Activated T-cell treated with anti-CD3 and anti-CD28 coated beads, Interleukin-2, amount 50 U/mL, for 24 hours (primary cell): Measurements from ENCODE around the gene ELF3.

Source experiments
- DNase-seq: peaks from one replicate; pipeline ENCODE4 v3.0.0-alpha.2; 2020
- H3K27ac Mint-ChIP-seq: 2 replicates; pipeline ENCODE4 v1.8.0; 2020; ENCODE audit warnings: mild to moderate bottlenecking, mixed read lengths
- H3K27me3 Mint-ChIP-seq: 2 replicates; pipeline ENCODE4 v1.8.0; 2020; ENCODE audit warnings: mixed read lengths
- H3K36me3 Mint-ChIP-seq: 2 replicates; pipeline ENCODE4 v1.8.0; 2020; ENCODE audit warnings: low read depth, mixed read lengths
- H3K4me1 Mint-ChIP-seq: 2 replicates; pipeline ENCODE4 v1.8.0; 2020; ENCODE audit warnings: low read depth, mixed read lengths
- H3K4me3 Mint-ChIP-seq: 2 replicates; pipeline ENCODE4 v1.8.0; 2020; ENCODE audit warnings: mild to moderate bottlenecking, moderate library complexity, mixed read lengths
- H3K9me3 Mint-ChIP-seq: 2 replicates; pipeline ENCODE4 v1.8.0; 2020; ENCODE audit warnings: mixed read lengths

ELF3 gene

GRCh38 chr1:201990427-201990826 lies 20.0 kb upstream of the ELF3 start:
- no peak for DNase-seq
- no peak overlapping the region for H3K4me3 Mint-ChIP-seq
- no peaks in the 10 kb centered on the region for H3K27me3 Mint-ChIP-seq
- H3K27ac Mint-ChIP-seq = no peak overlapping the region
- H3K36me3 Mint-ChIP-seq = peaks cover 63% of the 10 kb centered on the region
- no peaks in the 10 kb centered on the region for H3K9me3 Mint-ChIP-seq
- peaks cover 3% of the 10 kb centered on the region for H3K4me1 Mint-ChIP-seq

GRCh38 chr1:201999625-202000238 lies 10.7 kb upstream of the ELF3 start:
- H3K9me3 Mint-ChIP-seq = no peaks in the 10 kb centered on the region
- H3K27me3 Mint-ChIP-seq = no peaks in the 10 kb centered on the region
- H3K27ac Mint-ChIP-seq = no peak overlapping the region
- DNase-seq = peak; percentile 36
- H3K4me3 Mint-ChIP-seq = no peak overlapping the region
- H3K36me3 Mint-ChIP-seq = peaks cover 84% of the 10 kb centered on the region
- H3K4me1 Mint-ChIP-seq = no peaks in the 10 kb centered on the region

GRCh38 chr1:202002507-202002906 lies 7.9 kb upstream of the ELF3 start:
- H3K27me3 Mint-ChIP-seq = no peaks in the 10 kb centered on the region
- peaks cover 82% of the 10 kb centered on the region for H3K36me3 Mint-ChIP-seq
- no peak overlapping the region for H3K27ac Mint-ChIP-seq
- DNase-seq = no peak
- no peak overlapping the region for H3K4me3 Mint-ChIP-seq
- H3K4me1 Mint-ChIP-seq = no peaks in the 10 kb centered on the region
- H3K9me3 Mint-ChIP-seq = no peaks in the 10 kb centered on the region

GRCh38 chr1:202004711-202005110 lies 5.7 kb upstream of the ELF3 start:
- no peaks in the 10 kb centered on the region for H3K4me1 Mint-ChIP-seq
- H3K4me3 Mint-ChIP-seq = no peak overlapping the region
- no peak for DNase-seq
- no peaks in the 10 kb centered on the region for H3K9me3 Mint-ChIP-seq
- H3K27me3 Mint-ChIP-seq = no peaks in the 10 kb centered on the region
- no peak overlapping the region for H3K27ac Mint-ChIP-seq
- H3K36me3 Mint-ChIP-seq = peaks cover 67% of the 10 kb centered on the region

GRCh38 chr1:202005958-202006357 lies 4.4 kb upstream of the ELF3 start:
- Mint-ChIP-seq H3K9me3 (no peaks in the 10 kb centered on the region), H3K27ac (no peak overlapping the region), H3K4me1 (no peaks in the 10 kb centered on the region), H3K36me3 (peaks cover 55% of the 10 kb centered on the region), H3K27me3 (no peaks in the 10 kb centered on the region), H3K4me3 (no peak overlapping the region)
- DNase-seq = no peak

- Mint-ChIP-seq H3K4me3 (no peak overlapping the region), H3K27ac (no peak overlapping the region), H3K9me3 (no peaks in the 10 kb centered on the region), H3K36me3 (peaks cover 46% of the 10 kb centered on the region), H3K4me1 (no peaks in the 10 kb centered on the region), H3K27me3 (no peaks in the 10 kb centered on the region)
- no peak for DNase-seq
These were observed 3.1 kb upstream of the ELF3 start for GRCh38 chr1:202007304-202007703.

GRCh38 chr1:202007805-202008489 lies 2.4 kb upstream of the ELF3 start:
- DNase-seq = no peak
- no peaks in the 10 kb centered on the region for H3K9me3 Mint-ChIP-seq
- no peak overlapping the region for H3K27ac Mint-ChIP-seq
- H3K36me3 Mint-ChIP-seq = peaks cover 39% of the 10 kb centered on the region
- no peaks in the 10 kb centered on the region for H3K4me1 Mint-ChIP-seq
- no peak overlapping the region for H3K4me3 Mint-ChIP-seq
- no peaks in the 10 kb centered on the region for H3K27me3 Mint-ChIP-seq

GRCh38 chr1:202009326-202010179 lies 834 bp upstream of the ELF3 start:
- DNase-seq = peak; percentile 64
- H3K36me3 Mint-ChIP-seq = peaks cover 23% of the 10 kb centered on the region
- H3K4me3 Mint-ChIP-seq = no peak overlapping the region
- no peak overlapping the region for H3K27ac Mint-ChIP-seq
- no peaks in the 10 kb centered on the region for H3K9me3 Mint-ChIP-seq
- H3K27me3 Mint-ChIP-seq = no peaks in the 10 kb centered on the region
- no peaks in the 10 kb centered on the region for H3K4me1 Mint-ChIP-seq

GRCh38 chr1:202011994-202012393 lies 1.6 kb downstream of the ELF3 start:
- no peak for DNase-seq
- peaks cover 3% of the 10 kb centered on the region for H3K27me3 Mint-ChIP-seq
- H3K4me1 Mint-ChIP-seq = no peaks in the 10 kb centered on the region
- peaks cover 4% of the 10 kb centered on the region for H3K36me3 Mint-ChIP-seq
- H3K4me3 Mint-ChIP-seq = no peak overlapping the region
- no peak overlapping the region for H3K27ac Mint-ChIP-seq
- H3K9me3 Mint-ChIP-seq = no peaks in the 10 kb centered on the region

GRCh38 chr1:202012544-202013478 lies 2.4 kb downstream of the ELF3 start:
- H3K36me3 Mint-ChIP-seq = no peaks in the 10 kb centered on the region
- H3K27me3 Mint-ChIP-seq = peaks cover 3% of the 10 kb centered on the region
- H3K4me3 Mint-ChIP-seq = no peak overlapping the region
- H3K4me1 Mint-ChIP-seq = no peaks in the 10 kb centered on the region
- no peak overlapping the region for H3K27ac Mint-ChIP-seq
- no peak for DNase-seq
- H3K9me3 Mint-ChIP-seq = no peaks in the 10 kb centered on the region

- no peak overlapping the region for H3K4me3 Mint-ChIP-seq
- H3K27me3 Mint-ChIP-seq = peaks cover 3% of the 10 kb centered on the region
- no peaks in the 10 kb centered on the region for H3K9me3 Mint-ChIP-seq
- H3K27ac Mint-ChIP-seq = no peak overlapping the region
- H3K4me1 Mint-ChIP-seq = no peaks in the 10 kb centered on the region
- no peaks in the 10 kb centered on the region for H3K36me3 Mint-ChIP-seq
- DNase-seq = no peak
These were observed 3.2 kb downstream of the ELF3 start for GRCh38 chr1:202013603-202014002.

GRCh38 chr1:202014060-202014459 lies 3.7 kb downstream of the ELF3 start:
- Mint-ChIP-seq H3K27me3 (peaks cover 7% of the 10 kb centered on the region), H3K36me3 (no peaks in the 10 kb centered on the region), H3K27ac (no peak overlapping the region), H3K4me1 (no peaks in the 10 kb centered on the region), H3K9me3 (no peaks in the 10 kb centered on the region), H3K4me3 (no peak overlapping the region)
- no peak for DNase-seq

- no peak for DNase-seq
- no peaks in the 10 kb centered on the region for H3K4me1 Mint-ChIP-seq
- H3K27me3 Mint-ChIP-seq = peaks cover 8% of the 10 kb centered on the region
- no peaks in the 10 kb centered on the region for H3K36me3 Mint-ChIP-seq
- H3K4me3 Mint-ChIP-seq = no peak overlapping the region
- no peak overlapping the region for H3K27ac Mint-ChIP-seq
- H3K9me3 Mint-ChIP-seq = no peaks in the 10 kb centered on the region
These were observed 4.7 kb downstream of the ELF3 start for GRCh38 chr1:202014915-202015661.

- Mint-ChIP-seq H3K36me3 (no peaks in the 10 kb centered on the region), H3K9me3 (no peaks in the 10 kb centered on the region), H3K27ac (no peak overlapping the region), H3K27me3 (peaks cover 8% of the 10 kb centered on the region), H3K4me1 (no peaks in the 10 kb centered on the region), H3K4me3 (no peak overlapping the region)
- DNase-seq = no peak
These were observed 5.2 kb downstream of the ELF3 start for GRCh38 chr1:202015662-202015937.
